GM12878 (cell line): Measurements from ENCODE around the gene DHRS7C. TPM values are rescaled to one million over a fixed set of nuclear protein-coding genes. Genes with fewer than 3 reads are reported as not detected.

ENCODE experiments used
- ATAC-seq: fragments of 200-7000 bp; cut with Tn5 transposase; 3 replicates; pipeline ENCODE4 v1.9.1; 2020; ENCODE audit warnings: mild to moderate bottlenecking, moderate library complexity
- BruUV-seq: library from RNA; stranded (reverse); fragments of 400-500 nt; replicated peaks from 2 replicates; lab custom pipeline; 2021; lab: Mats Ljungman, UMichigan
- CTCF ChIA-PET: fragments of 300-600 bp; sonication (Branson Sonifier 250); formaldehyde crosslinking; extraction: SDS; loops from one replicate; lab custom pipeline; 2021; ENCODE audit warnings: inconsistent platforms; lab: Yijun Ruan, JAX
- POLR2A ChIA-PET: fragments of 350-600 bp; formaldehyde crosslinking; extraction: SDS; loops from one replicate; lab custom pipeline; 2021; ENCODE audit warnings: inconsistent platforms; lab: Charles Lee
- RAD21 ChIA-PET: fragments of 300-600 bp; sonication (Branson Sonifier 250); formaldehyde crosslinking; loops from one replicate; lab custom pipeline; 2023; ENCODE audit warnings: antibody characterized with exemption; ENCODE audit not compliant: unreplicated experiment; lab: Charles Lee
- SMC1A ChIA-PET: fragments of 300-600 bp; sonication (Branson Sonifier 250); formaldehyde crosslinking; loops from one replicate; lab custom pipeline; 2023; ENCODE audit not compliant: unreplicated experiment, uncharacterized antibody; lab: Charles Lee
- DNase-seq: peaks from one replicate; pipeline ENCODE4 v3.0.0-alpha.2; 2011; ENCODE audit warnings: low read depth, low spot score
- FAIRE-seq: peaks from 3 replicates; lab custom pipeline; 2011; peaks lifted over from hg19 to GRCh38; lab: Jason Lieb, UNC
- H2AFZ ChIP-seq: 2 replicates; pipeline ENCODE4 v1.6.0; 2011; ENCODE audit warnings: low read depth, low read length, control low read depth; ENCODE audit not compliant: control insufficient read depth
- H3K27ac ChIP-seq: 2 replicates; pipeline ENCODE4 v1.5.1; 2011; ENCODE audit warnings: control low read depth; ENCODE audit not compliant: control insufficient read depth, insufficient read depth
- H3K27me3 ChIP-seq, 2 experiments: replicated peaks in 1 of 2; 2 replicates each; pipeline versions ENCODE4 v1.6.0 to v1.6.1; 2011; ENCODE audit warnings: low read length in 1 of 2; ENCODE audit not compliant: control insufficient read depth in 2 of 2, insufficient read depth in 2 of 2
- H3K36me3 ChIP-seq, 2 experiments: 2 replicates each; pipeline ENCODE4 v1.5.1; 2011; ENCODE audit warnings: low read length in 1 of 2; ENCODE audit not compliant: control insufficient read depth in 2 of 2, insufficient read depth in 2 of 2
- H3K4me1 ChIP-seq: 2 replicates; pipeline ENCODE4 v1.6.1; 2011; ENCODE audit warnings: mild to moderate bottlenecking, low read length, moderate library complexity, mixed read lengths; ENCODE audit not compliant: control insufficient read depth, insufficient read depth
- H3K4me2 ChIP-seq: 2 replicates; pipeline ENCODE4 v1.6.0; 2011; ENCODE audit warnings: control low read depth; ENCODE audit not compliant: control insufficient read depth, insufficient read depth
- H3K4me3 ChIP-seq: fragments of 200-600 bp; sonication (generic); 2 replicates; pipeline ENCODE4 v1.5.1; 2016
- H3K79me2 ChIP-seq: 2 replicates; pipeline ENCODE4 v1.6.0; 2011; ENCODE audit warnings: low read length; ENCODE audit not compliant: control insufficient read depth, insufficient read depth
- H3K9ac ChIP-seq: 2 replicates; pipeline ENCODE4 v1.8.0; 2011; ENCODE audit warnings: low read length, control low read depth, mixed read lengths; ENCODE audit not compliant: control insufficient read depth, insufficient read depth
- H3K9me3 ChIP-seq: replicated peaks from 3 replicates; pipeline ENCODE4 v1.5.1; 2011; ENCODE audit warnings: mild to moderate bottlenecking, low read length; ENCODE audit not compliant: control insufficient read depth, insufficient read depth
- H4K20me1 ChIP-seq: 2 replicates; pipeline ENCODE4 v1.6.0; 2011; ENCODE audit not compliant: control insufficient read depth, insufficient read depth
- JUNB ChIP-seq: IDR thresholded peaks from 2 replicates; pipeline ENCODE4 v1.6.1; 2016; ENCODE audit warnings: antibody characterized with exemption, mild to moderate bottlenecking
- LARP7 ChIP-seq: fragments of 450-650 bp; IDR thresholded peaks from 2 replicates; pipeline ENCODE4 v1.6.1; 2017; ENCODE audit warnings: mild to moderate bottlenecking
- MEF2B ChIP-seq: fragments of 450-650 bp; IDR thresholded peaks from 2 replicates; pipeline ENCODE4 v1.6.1; 2018; ENCODE audit warnings: mild to moderate bottlenecking, moderate library complexity; ENCODE audit not compliant: partially characterized antibody, poor library complexity, severe bottlenecking
- MTA2 ChIP-seq: fragments of 450-650 bp; IDR thresholded peaks from 2 replicates; pipeline ENCODE4 v1.6.1; 2016; ENCODE audit warnings: low read depth, mild to moderate bottlenecking, moderate library complexity
- PKNOX1 ChIP-seq: fragments of 450-650 bp; IDR thresholded peaks from 2 replicates; pipeline ENCODE4 v1.6.1; 2016; ENCODE audit warnings: mild to moderate bottlenecking
- RBBP5 ChIP-seq: fragments of 200-600 bp; sonication (generic); conservative IDR thresholded peaks from 2 replicates; pipeline ENCODE4 v1.6.1; 2016
- REST ChIP-seq: IDR thresholded peaks from 2 replicates; pipeline ENCODE4 v1.6.1; 2012; ENCODE audit warnings: mild to moderate bottlenecking, low read depth, low read length
- SIN3A ChIP-seq: IDR thresholded peaks from 2 replicates; pipeline ENCODE4 v1.6.1; 2012; ENCODE audit warnings: low read depth, low read length, improper control_type of control experiment
- SREBF1 ChIP-seq: IDR thresholded peaks from 2 replicates; pipeline ENCODE4 v1.6.1; 2012; ENCODE audit warnings: mild to moderate bottlenecking, low read length
- STAT1 ChIP-seq: fragments of 450-650 bp; conservative IDR thresholded peaks from 2 replicates; pipeline ENCODE4 v1.6.1; 2014; ENCODE audit warnings: antibody characterized with exemption, mild to moderate bottlenecking
- SUZ12 ChIP-seq: fragments of 200-600 bp; sonication (generic); IDR thresholded peaks from one replicate; pipeline ENCODE4 v1.6.1; 2018; ENCODE audit warnings: antibody characterized with exemption, mild to moderate bottlenecking; ENCODE audit not compliant: unreplicated experiment
- TCF12 ChIP-seq: IDR thresholded peaks from 2 replicates; pipeline ENCODE4 v1.6.1; 2011; ENCODE audit warnings: low read depth, mild to moderate bottlenecking, low read length
- ZBTB33 ChIP-seq: fragments of 450-650 bp; IDR thresholded peaks from 2 replicates; pipeline ENCODE4 v1.6.1; 2017; ENCODE audit warnings: mild to moderate bottlenecking
- ZNF207 ChIP-seq: fragments of 450-650 bp; IDR thresholded peaks from 2 replicates; pipeline ENCODE4 v1.6.1; 2014; ENCODE audit warnings: antibody characterized with exemption, mild to moderate bottlenecking, borderline replicate concordance
- ZNF24 ChIP-seq: fragments of 450-650 bp; IDR thresholded peaks from 2 replicates; pipeline ENCODE4 v1.6.1; 2017; ENCODE audit warnings: antibody characterized with exemption, mild to moderate bottlenecking
- ZSCAN29 ChIP-seq: fragments of 450-650 bp; IDR thresholded peaks from 2 replicates; pipeline ENCODE4 v1.6.1; 2017; ENCODE audit warnings: mild to moderate bottlenecking, moderate library complexity
- WGBS: methylation state at CpG from one replicate; pipeline ENCODE4 v1.1.6; 2016; ENCODE audit warnings: low lambda C conversion rate; ENCODE audit not compliant: insufficient replicate concordance, insufficient coverage; ENCODE audit errors: missing lambda C conversion rate; 5-methylcytosine and 5-hydroxymethylcytosine counted together
- in situ Hi-C: fragments of 300-500 bp; cut with MboI; formaldehyde crosslinking; loops from 9 replicates; pipeline ENCODE4 v1.14.3; 2018; ENCODE audit warnings: mixed read lengths
- intact Hi-C: fragments of 100-400 bp; cut with micrococcal nuclease; formaldehyde crosslinking; loops from one replicate; pipeline ENCODE4 v1.14.2; 2022; ENCODE audit not compliant: unreplicated experiment
- polyA plus RNA-seq, 11 experiments: library from polyadenylated mRNA; depleted of rRNA in 4 of 11; unstranded in 6 of 11; stranded (reverse) in 5 of 11; fragments of >200 nt; fragmentation: Nextera tagmentation in 4 of 11; fragmentation: Illumina TruSeq in 1 of 11; extraction: Ambion mirVana in 4 of 11; extraction: Trizol in 1 of 11; gene quantifications; 1 replicate in 1 of 11; 2 replicates in 10 of 11; pipeline versions ENCODE4 v1.2.1 to v1.2.3, GENCODE V29; 2011 to 2016; ENCODE audit warnings: inconsistent platforms in 2 of 11, missing spikeins in 2 of 11, low read depth in 1 of 11
- total RNA-seq, 4 experiments: library from RNA; depleted of rRNA in 3 of 4; stranded (reverse); fragments of >200 nt in 3 of 4; fragmentation: Illumina TruSeq in 1 of 4; extraction: Trizol in 1 of 4; gene quantifications; 2 replicates each; pipeline versions ENCODE4 v1.2.1 to v1.2.3, GENCODE V29; 2013 to 2021

The DHRS7C gene
- total and polyA plus RNA-seq, 10 of the 15 experiments (the other 5 are each of a cell fraction or from before 2014, with no cell fraction given), result not detected

GRCh38 chr17:9728564-9728963, 62.8 kb downstream of the DHRS7C start:
- TF ChIP-seq JUNB (no peak), STAT1 (no peak), TCF12 (no peak), ZBTB33 (no peak), SUZ12 (no peak), SIN3A (no peak), SREBF1 (no peak), ZSCAN29 (no peak), ZNF24 (no peak), MEF2B (no peak), ZNF207 (no peak), REST (no peak), LARP7 (no peak), PKNOX1 (no peak), RBBP5 (no peak), MTA2 (no peak)
- Histone ChIP-seq H3K36me3 (no peaks in the 10 kb centered on the region), H3K79me2 (no peaks in the 10 kb centered on the region), H3K27me3 (no peaks in the 10 kb centered on the region; a peak in 2 of 4 replicates), H3K9ac (no peak overlapping the region), H3K4me2 (no peak overlapping the region), H2AFZ (no peak overlapping the region), H3K27ac (no peak overlapping the region), H3K4me1 (no peaks in the 10 kb centered on the region), H4K20me1 (no peaks in the 10 kb centered on the region), H3K9me3 (no peaks in the 10 kb centered on the region), H3K4me3 (no peak overlapping the region)
- ChIA-PET POLR2A (no interaction called here), RAD21 (interaction anchor here (0.5 to 1.2 kb wide), 2 partner anchors 40 to 881 kb away, joined by 3 to 8 read pairs; no protein-coding TSS in a partner anchor), SMC1A (no interaction called here), CTCF (interaction anchor here (0.6 to 1.4 kb wide), 4 partner anchors 17 to 170 kb away, joined by 3 to 7 read pairs (median 4); no protein-coding TSS in a partner anchor)
- in situ Hi-C loops, result no loop called here
- no TSS peak for BruUV-seq
- DNase-seq (no peak), FAIRE-seq (no peak), ATAC-seq (no peak)
- 29% methylated on average over 12 of the region's 12 CpGs for WGBS
- intact Hi-C loops, result loop anchor here (2.0 kb wide), 1 partner anchor 40 kb away; no protein-coding TSS in a partner anchor
